HepG2 (cell line): Measurements from ENCODE around the gene LITAF. TPM values are rescaled to one million over a fixed set of nuclear protein-coding genes. Genes with fewer than 3 reads are reported as not detected.
A peak's percentile ranks its signal among the peaks of the same experiment; 100 is the strongest.

ENCODE experiments used
- FIP1L1 ChIP-seq: fragments of 200-400 bp; formaldehyde crosslinking; IDR thresholded peaks from 2 replicates; pipeline ENCODE4 v1.6.1; 2018; ENCODE audit warnings: low read depth, mild to moderate bottlenecking, low read length, moderate library complexity, borderline replicate concordance; ENCODE audit not compliant: insufficient read depth
- FOXK2 ChIP-seq: fragments of 450-650 bp; IDR thresholded peaks from 2 replicates; pipeline ENCODE4 v1.6.1; 2016
- HNRNPH1 ChIP-seq: fragments of 200-400 bp; formaldehyde crosslinking; optimal IDR thresholded peaks from 2 replicates; pipeline ENCODE3; 2017; ENCODE audit warnings: mild to moderate bottlenecking, low read depth, low read length
- NR2F2 ChIP-seq: IDR thresholded peaks from 2 replicates; pipeline ENCODE4 v1.6.1; 2012; ENCODE audit warnings: low read depth, inconsistent platforms, borderline replicate concordance
- RXRA ChIP-seq: sonication (generic); formaldehyde crosslinking; IDR thresholded peaks from 2 replicates; pipeline ENCODE4 v1.5.1; 2020; ENCODE audit warnings: missing genetic modification reagents
- SETDB1 ChIP-seq: sonication (generic); formaldehyde crosslinking; IDR thresholded peaks from 2 replicates; pipeline ENCODE4 v1.5.1; 2020; ENCODE audit warnings: missing genetic modification reagents, mild to moderate bottlenecking, borderline replicate concordance
- ZBTB3 ChIP-seq: sonication (generic); formaldehyde crosslinking; IDR thresholded peaks from 2 replicates; pipeline ENCODE4 v1.4.0; 2020; ENCODE audit warnings: low read depth, mild to moderate bottlenecking, moderate library complexity, missing genetic modification reagents, borderline replicate concordance
- ZNF232 ChIP-seq: sonication (generic); formaldehyde crosslinking; IDR thresholded peaks from 2 replicates; pipeline ENCODE4 v1.4.0; 2020; ENCODE audit warnings: missing genetic modification reagents, borderline replicate concordance
- ZNF234 ChIP-seq: sonication (generic); formaldehyde crosslinking; conservative IDR thresholded peaks from 2 replicates; pipeline ENCODE4 v1.5.1; 2020; ENCODE audit warnings: mild to moderate bottlenecking, missing genetic modification reagents
- ZNF703 ChIP-seq: sonication (generic); formaldehyde crosslinking; IDR thresholded peaks from 2 replicates; pipeline ENCODE4 v1.5.1; 2020; ENCODE audit warnings: missing genetic modification reagents, mild to moderate bottlenecking, moderate library complexity, borderline replicate concordance
- ZNF749 ChIP-seq: sonication (generic); formaldehyde crosslinking; IDR thresholded peaks from 2 replicates; pipeline ENCODE4 v1.8.0; 2022; ENCODE audit warnings: mild to moderate bottlenecking, missing genetic modification reagents, moderate library complexity, borderline replicate concordance
- ZNF878 ChIP-seq: sonication (generic); formaldehyde crosslinking; IDR thresholded peaks from 2 replicates; pipeline ENCODE4 v1.8.1; 2023; ENCODE audit warnings: mild to moderate bottlenecking, missing genetic modification reagents, moderate library complexity
- polyA plus RNA-seq, 8 experiments: library from polyadenylated mRNA; depleted of rRNA in 3 of 8; stranded (reverse) in 7 of 8; unstranded in 1 of 8; fragments of >200 nt; fragmentation: Illumina TruSeq in 4 of 8; extraction: Trizol in 4 of 8; gene quantifications; 2 replicates each; pipeline versions ENCODE4 v1.2.1 to v1.2.3, GENCODE V29; 2011 to 2016; ENCODE audit warnings: low read depth in 4 of 8, missing spikeins in 1 of 8, mixed read lengths in 1 of 8; ENCODE audit not compliant: insufficient read depth in 1 of 8
- total RNA-seq, 5 experiments: library from RNA; depleted of rRNA; stranded (reverse); fragments of >200 nt; fragmentation: Illumina TruSeq; extraction: Trizol; gene quantifications; 2 replicates each; pipeline ENCODE4 v1.2.3, GENCODE V29; 2016; ENCODE audit warnings: low read depth in 1 of 5
- TF ChIP-seq, protein P1 (sequence below), 2 experiments: fragments of 450-650 bp in 1 of 2; sonication (generic) in 1 of 2; formaldehyde crosslinking in 1 of 2; IDR thresholded peaks; 2 replicates each; pipeline versions ENCODE4 v1.6.1 to v1.8.0; 2016 to 2022; ENCODE audit warnings: antibody characterized with exemption in 1 of 2, mild to moderate bottlenecking in 1 of 2, missing genetic modification reagents in 1 of 2
- TF ChIP-seq, protein P2 (sequence below): IDR thresholded peaks from 2 replicates; pipeline ENCODE4 v1.6.1; 2016; ENCODE audit warnings: missing compliant biosample characterization, missing genetic modification reagents, borderline replicate concordance
- TF ChIP-seq, protein P3 (sequence below): sonication (generic); formaldehyde crosslinking; IDR thresholded peaks from 2 replicates; pipeline ENCODE4 v1.5.0; 2020; ENCODE audit warnings: missing genetic modification reagents, mild to moderate bottlenecking, borderline replicate concordance

Gene LITAF
- total and polyA plus RNA-seq, 2 of the 13 experiments (the other 11 are each of a cell fraction or from before 2014, with no cell fraction given) = 80.1 to 141 TPM

DNA sequence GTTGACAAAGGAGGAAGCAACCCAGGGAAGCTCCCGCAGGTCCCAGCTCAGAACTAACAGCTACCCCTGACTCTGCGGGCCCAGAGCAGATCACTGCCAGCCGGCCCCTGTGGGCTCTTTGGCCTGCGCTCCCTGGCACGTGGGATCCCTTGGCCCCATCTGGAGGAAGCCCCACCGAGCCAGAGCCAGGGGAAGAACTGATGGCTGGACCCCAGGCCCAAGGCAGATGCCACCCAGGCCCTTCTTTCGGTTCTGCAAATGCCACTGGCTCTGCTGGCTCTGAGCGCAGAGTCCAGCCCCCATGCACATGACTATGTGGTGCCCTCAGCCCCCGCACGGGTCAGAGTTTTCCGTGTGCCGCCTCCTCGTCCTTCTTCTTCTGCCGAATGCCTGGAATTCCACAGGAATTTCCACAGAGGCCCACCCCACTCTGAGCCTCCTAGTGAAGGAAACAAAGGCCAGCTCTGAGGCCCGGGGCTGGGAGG lies 45.8 kb upstream of the LITAF start (continued):
- TF ChIP-seq, protein P1, sequence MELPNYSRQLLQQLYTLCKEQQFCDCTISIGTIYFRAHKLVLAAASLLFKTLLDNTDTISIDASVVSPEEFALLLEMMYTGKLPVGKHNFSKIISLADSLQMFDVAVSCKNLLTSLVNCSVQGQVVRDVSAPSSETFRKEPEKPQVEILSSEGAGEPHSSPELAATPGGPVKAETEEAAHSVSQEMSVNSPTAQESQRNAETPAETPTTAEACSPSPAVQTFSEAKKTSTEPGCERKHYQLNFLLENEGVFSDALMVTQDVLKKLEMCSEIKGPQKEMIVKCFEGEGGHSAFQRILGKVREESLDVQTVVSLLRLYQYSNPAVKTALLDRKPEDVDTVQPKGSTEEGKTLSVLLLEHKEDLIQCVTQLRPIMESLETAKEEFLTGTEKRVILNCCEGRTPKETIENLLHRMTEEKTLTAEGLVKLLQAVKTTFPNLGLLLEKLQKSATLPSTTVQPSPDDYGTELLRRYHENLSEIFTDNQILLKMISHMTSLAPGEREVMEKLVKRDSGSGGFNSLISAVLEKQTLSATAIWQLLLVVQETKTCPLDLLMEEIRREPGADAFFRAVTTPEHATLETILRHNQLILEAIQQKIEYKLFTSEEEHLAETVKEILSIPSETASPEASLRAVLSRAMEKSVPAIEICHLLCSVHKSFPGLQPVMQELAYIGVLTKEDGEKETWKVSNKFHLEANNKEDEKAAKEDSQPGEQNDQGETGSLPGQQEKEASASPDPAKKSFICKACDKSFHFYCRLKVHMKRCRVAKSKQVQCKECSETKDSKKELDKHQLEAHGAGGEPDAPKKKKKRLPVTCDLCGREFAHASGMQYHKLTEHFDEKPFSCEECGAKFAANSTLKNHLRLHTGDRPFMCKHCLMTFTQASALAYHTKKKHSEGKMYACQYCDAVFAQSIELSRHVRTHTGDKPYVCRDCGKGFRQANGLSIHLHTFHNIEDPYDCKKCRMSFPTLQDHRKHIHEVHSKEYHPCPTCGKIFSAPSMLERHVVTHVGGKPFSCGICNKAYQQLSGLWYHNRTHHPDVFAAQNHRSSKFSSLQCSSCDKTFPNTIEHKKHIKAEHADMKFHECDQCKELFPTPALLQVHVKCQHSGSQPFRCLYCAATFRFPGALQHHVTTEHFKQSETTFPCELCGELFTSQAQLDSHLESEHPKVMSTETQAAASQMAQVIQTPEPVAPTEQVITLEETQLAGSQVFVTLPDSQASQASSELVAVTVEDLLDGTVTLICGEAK (IDR thresholded peaks at IDR 0.05) = no peak
- TF ChIP-seq, protein P1 (CRISPR knock-in tag; IDR thresholded peaks at IDR 0.05) = peak; percentile 54; the same call in 1 of the 2 replicates
- no peak for TF ChIP-seq ZNF703 (CRISPR knock-in tag)
- TF ChIP-seq, protein P2, sequence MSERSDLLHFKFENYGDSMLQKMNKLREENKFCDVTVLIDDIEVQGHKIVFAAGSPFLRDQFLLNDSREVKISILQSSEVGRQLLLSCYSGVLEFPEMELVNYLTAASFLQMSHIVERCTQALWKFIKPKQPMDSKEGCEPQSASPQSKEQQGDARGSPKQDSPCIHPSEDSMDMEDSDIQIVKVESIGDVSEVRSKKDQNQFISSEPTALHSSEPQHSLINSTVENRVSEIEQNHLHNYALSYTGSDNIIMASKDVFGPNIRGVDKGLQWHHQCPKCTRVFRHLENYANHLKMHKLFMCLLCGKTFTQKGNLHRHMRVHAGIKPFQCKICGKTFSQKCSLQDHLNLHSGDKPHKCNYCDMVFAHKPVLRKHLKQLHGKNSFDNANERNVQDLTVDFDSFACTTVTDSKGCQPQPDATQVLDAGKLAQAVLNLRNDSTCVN (CRISPR knock-in tag) = no peak
- TF ChIP-seq ZNF749 = 0 out of 2 replicates have a peak, but pooled peaks have one; percentile 63
- no peak for TF ChIP-seq HNRNPH1
- no peak for TF ChIP-seq FOXK2
- TF ChIP-seq ZNF232 (CRISPR knock-in tag) = peak; percentile 45; the same call in 1 of the 2 replicates
- TF ChIP-seq, protein P3, sequence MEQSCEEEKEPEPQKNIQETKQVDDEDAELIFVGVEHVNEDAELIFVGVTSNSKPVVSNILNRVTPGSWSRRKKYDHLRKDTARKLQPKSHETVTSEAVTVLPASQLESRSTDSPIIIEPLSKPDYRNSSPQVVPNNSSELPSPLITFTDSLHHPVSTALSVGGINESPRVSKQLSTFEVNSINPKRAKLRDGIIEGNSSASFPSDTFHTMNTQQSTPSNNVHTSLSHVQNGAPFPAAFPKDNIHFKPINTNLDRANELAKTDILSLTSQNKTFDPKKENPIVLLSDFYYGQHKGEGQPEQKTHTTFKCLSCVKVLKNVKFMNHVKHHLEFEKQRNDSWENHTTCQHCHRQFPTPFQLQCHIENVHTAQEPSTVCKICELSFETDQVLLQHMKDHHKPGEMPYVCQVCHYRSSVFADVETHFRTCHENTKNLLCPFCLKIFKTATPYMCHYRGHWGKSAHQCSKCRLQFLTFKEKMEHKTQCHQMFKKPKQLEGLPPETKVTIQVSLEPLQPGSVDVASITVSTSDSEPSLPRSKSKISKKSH (CRISPR knock-in tag) = 0 out of 2 replicates have a peak, but pooled peaks have one; percentile 74
- no peak for TF ChIP-seq NR2F2
- no peak for TF ChIP-seq ZBTB3 (CRISPR knock-in tag)
- no peak for TF ChIP-seq SETDB1 (CRISPR knock-in tag)
- no peak for TF ChIP-seq FIP1L1
- TF ChIP-seq ZNF234 (CRISPR knock-in tag) = peak; percentile 54; the same call in 1 of the 2 replicates
- no peak for TF ChIP-seq ZNF878 (CRISPR knock-in tag)
- TF ChIP-seq RXRA = peak; percentile 45
